ENCODE data around the gene VCAM1.

VCAM1 gene

GRCh38 chr1:100722221-100722620 is 2.7 kb downstream of the VCAM1 start:
- DNase-seq (ENCODE audit: low spot score) = no peak

- DNase-seq (ENCODE audit: low spot score) = no peak
Observed at GRCh38 chr1:100724281-100724680, 4.7 kb downstream of the VCAM1 start.

- DNase-seq (ENCODE audit: low spot score) = no peak
Observed at GRCh38 chr1:100730130-100730529, 10.6 kb downstream of the VCAM1 start.

- DNase-seq (ENCODE audit: low spot score) = no peak
Observed at GRCh38 chr1:100731309-100731708, 11.8 kb downstream of the VCAM1 start.

GRCh38 chr1:100731758-100732157 is 12.2 kb downstream of the VCAM1 start:
- DNase-seq (ENCODE audit: low spot score) = no peak

- no peak for DNase-seq (ENCODE audit: low spot score)
Observed at GRCh38 chr1:100734676-100735075, 15.1 kb downstream of the VCAM1 start.

GRCh38 chr1:100735244-100735643 is 15.7 kb downstream of the VCAM1 start:
- no peak for DNase-seq (ENCODE audit: low spot score)

- DNase-seq (ENCODE audit: low spot score) = no peak
Observed at GRCh38 chr1:100736324-100736723, 16.8 kb downstream of the VCAM1 start.

GRCh38 chr1:100736746-100737145 is 17.2 kb downstream of the VCAM1 start:
- DNase-seq (ENCODE audit: low spot score) = no peak

- DNase-seq (ENCODE audit: low spot score) = no peak
Observed at GRCh38 chr1:100746542-100746932, 27.0 kb downstream of the VCAM1 start.

GRCh38 chr1:100747771-100748170 is 28.2 kb downstream of the VCAM1 start:
- DNase-seq (ENCODE audit: low spot score) = no peak

GRCh38 chr1:100750005-100750885 is 30.7 kb downstream of the VCAM1 start:
- no peak for DNase-seq (ENCODE audit: low spot score)

GRCh38 chr1:100752791-100753190 is 33.2 kb downstream of the VCAM1 start:
- no peak for DNase-seq (ENCODE audit: low spot score)

- no peak for DNase-seq (ENCODE audit: low spot score)
Observed at GRCh38 chr1:100757946-100758345, 38.4 kb downstream of the VCAM1 start.

- DNase-seq (ENCODE audit: low spot score) = no peak
Observed at GRCh38 chr1:100759188-100759587, 39.6 kb downstream of the VCAM1 start.

- no peak for DNase-seq (ENCODE audit: low spot score)
Observed at GRCh38 chr1:100760511-100760910, 41.0 kb downstream of the VCAM1 start.

GRCh38 chr1:100762461-100762860 is 42.9 kb downstream of the VCAM1 start:
- DNase-seq (ENCODE audit: low spot score) = no peak

GRCh38 chr1:100767176-100767890 is 47.8 kb downstream of the VCAM1 start:
- DNase-seq (ENCODE audit: low spot score) = no peak

- no peak for DNase-seq (ENCODE audit: low spot score)
Observed at GRCh38 chr1:100769323-100769722, 49.8 kb downstream of the VCAM1 start.

GRCh38 chr1:100769906-100770646 is 50.5 kb downstream of the VCAM1 start:
- no peak for DNase-seq (ENCODE audit: low spot score)

GRCh38 chr1:100773444-100773843 is 53.9 kb downstream of the VCAM1 start:
- no peak for DNase-seq (ENCODE audit: low spot score)

- DNase-seq (ENCODE audit: low spot score) = no peak
Observed at GRCh38 chr1:100774370-100774769, 54.8 kb downstream of the VCAM1 start.

- no peak for DNase-seq (ENCODE audit: low spot score)
Observed at GRCh38 chr1:100775483-100775882, 55.9 kb downstream of the VCAM1 start.
